Panc1 (cell line): Measurements from ENCODE around the gene KRT77.

Experiments used
- CTCF ChIP-seq: fragments of 450-650 bp; IDR thresholded peaks from 2 replicates; pipeline ENCODE4 v1.5.1; 2017; ENCODE audit warnings: mild to moderate bottlenecking
- POLR2AphosphoS5 ChIP-seq: IDR thresholded peaks from 2 replicates; pipeline ENCODE4 v1.6.1; 2012; ENCODE audit warnings: mild to moderate bottlenecking, low read depth, low read length, moderate library complexity
- SIN3A ChIP-seq: IDR thresholded peaks from 2 replicates; pipeline ENCODE4 v1.6.1; 2012; ENCODE audit warnings: low read depth, mild to moderate bottlenecking, low read length, moderate library complexity, borderline replicate concordance; ENCODE audit not compliant: insufficient read depth
- TCF7L2 ChIP-seq: IDR thresholded peaks from 2 replicates; pipeline ENCODE4 v1.6.1; 2011; ENCODE audit warnings: mild to moderate bottlenecking, low read depth, low read length, inconsistent platforms
- TF ChIP-seq, protein P1 (sequence below), 2 experiments: IDR thresholded peaks; 2 replicates each; pipeline ENCODE4 v1.6.1; 2011 to 2012; ENCODE audit warnings: low read depth in 2 of 2, control low read depth in 1 of 2, low read length in 1 of 2, mild to moderate bottlenecking in 1 of 2, moderate library complexity in 1 of 2; ENCODE audit not compliant: insufficient read depth in 1 of 2

- TF ChIP-seq CTCF (no peak), POLR2AphosphoS5 (no peak), TCF7L2 (no peak), SIN3A (no peak)
- TF ChIP-seq, protein P1, sequence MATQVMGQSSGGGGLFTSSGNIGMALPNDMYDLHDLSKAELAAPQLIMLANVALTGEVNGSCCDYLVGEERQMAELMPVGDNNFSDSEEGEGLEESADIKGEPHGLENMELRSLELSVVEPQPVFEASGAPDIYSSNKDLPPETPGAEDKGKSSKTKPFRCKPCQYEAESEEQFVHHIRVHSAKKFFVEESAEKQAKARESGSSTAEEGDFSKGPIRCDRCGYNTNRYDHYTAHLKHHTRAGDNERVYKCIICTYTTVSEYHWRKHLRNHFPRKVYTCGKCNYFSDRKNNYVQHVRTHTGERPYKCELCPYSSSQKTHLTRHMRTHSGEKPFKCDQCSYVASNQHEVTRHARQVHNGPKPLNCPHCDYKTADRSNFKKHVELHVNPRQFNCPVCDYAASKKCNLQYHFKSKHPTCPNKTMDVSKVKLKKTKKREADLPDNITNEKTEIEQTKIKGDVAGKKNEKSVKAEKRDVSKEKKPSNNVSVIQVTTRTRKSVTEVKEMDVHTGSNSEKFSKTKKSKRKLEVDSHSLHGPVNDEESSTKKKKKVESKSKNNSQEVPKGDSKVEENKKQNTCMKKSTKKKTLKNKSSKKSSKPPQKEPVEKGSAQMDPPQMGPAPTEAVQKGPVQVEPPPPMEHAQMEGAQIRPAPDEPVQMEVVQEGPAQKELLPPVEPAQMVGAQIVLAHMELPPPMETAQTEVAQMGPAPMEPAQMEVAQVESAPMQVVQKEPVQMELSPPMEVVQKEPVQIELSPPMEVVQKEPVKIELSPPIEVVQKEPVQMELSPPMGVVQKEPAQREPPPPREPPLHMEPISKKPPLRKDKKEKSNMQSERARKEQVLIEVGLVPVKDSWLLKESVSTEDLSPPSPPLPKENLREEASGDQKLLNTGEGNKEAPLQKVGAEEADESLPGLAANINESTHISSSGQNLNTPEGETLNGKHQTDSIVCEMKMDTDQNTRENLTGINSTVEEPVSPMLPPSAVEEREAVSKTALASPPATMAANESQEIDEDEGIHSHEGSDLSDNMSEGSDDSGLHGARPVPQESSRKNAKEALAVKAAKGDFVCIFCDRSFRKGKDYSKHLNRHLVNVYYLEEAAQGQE (IDR thresholded peaks at IDR 0.05; ENCODE audit: insufficient read depth in 1 of 2, low read depth in 2 of 2, low read length in 1 of 2), result no peak
Measured at GRCh38 chr12:52660934-52661499, 42.3 kb downstream of the KRT77 start.
